Mesendoderm (in vitro differentiated cells): ENCODE results near the gene RHOJ.

ENCODE experiments used
- DNase-seq: peaks from one replicate; pipeline ENCODE4 v3.0.0; 2013
- H2AK5ac ChIP-seq: 2 replicates; pipeline ENCODE4 v1.6.1; 2013; ENCODE audit warnings: low read length, inconsistent platforms
- H2BK120ac ChIP-seq: 2 replicates; pipeline ENCODE4 v1.6.1; 2013; ENCODE audit warnings: low read depth, mild to moderate bottlenecking, low read length, moderate library complexity, mixed read lengths
- H2BK15ac ChIP-seq: replicated peaks from 2 replicates; pipeline ENCODE4 v1.6.1; 2013; ENCODE audit warnings: low read depth, mild to moderate bottlenecking, moderate library complexity
- H2BK5ac ChIP-seq: 2 replicates; pipeline ENCODE4 v1.6.1; 2013; ENCODE audit warnings: low read length, inconsistent platforms
- H3K18ac ChIP-seq: 2 replicates; pipeline ENCODE4 v1.6.1; 2013; ENCODE audit warnings: mild to moderate bottlenecking, low read length, mixed read lengths
- H3K23ac ChIP-seq: one replicate; pipeline ENCODE4 v1.6.1; 2013; ENCODE audit warnings: low read length
- H3K27ac ChIP-seq: 2 replicates; pipeline ENCODE4 v1.5.1; 2013; ENCODE audit warnings: low read depth, mild to moderate bottlenecking, inconsistent platforms, low read length, moderate library complexity
- H3K27me3 ChIP-seq: 2 replicates; pipeline ENCODE4 v1.6.1; 2013; ENCODE audit warnings: low read length, control low read depth, mild to moderate bottlenecking, inconsistent platforms; ENCODE audit not compliant: insufficient read depth, poor library complexity
- H3K36me3 ChIP-seq: 2 replicates; pipeline ENCODE4 v1.6.1; 2013; ENCODE audit warnings: low read length, inconsistent platforms; ENCODE audit not compliant: control insufficient read depth, insufficient read depth
- H3K4ac ChIP-seq: one replicate; pipeline ENCODE4 v1.6.1; 2013; ENCODE audit warnings: low read depth, mild to moderate bottlenecking, low read length, moderate library complexity
- H3K4me1 ChIP-seq: 2 replicates; pipeline ENCODE4 v1.6.1; 2013; ENCODE audit warnings: low read depth, low read length, inconsistent platforms; ENCODE audit not compliant: control insufficient read depth
- H3K4me2 ChIP-seq: 2 replicates; pipeline ENCODE4 v1.6.1; 2013; ENCODE audit warnings: low read length
- H3K4me3 ChIP-seq: 2 replicates; pipeline ENCODE4 v1.5.1; 2013; ENCODE audit warnings: mild to moderate bottlenecking, low read length
- H3K56ac ChIP-seq: one replicate; pipeline ENCODE4 v1.6.1; 2013; ENCODE audit warnings: low read length
- H3K79me1 ChIP-seq: 2 replicates; pipeline ENCODE4 v1.6.1; 2013; ENCODE audit warnings: low read length, inconsistent platforms
- H3K79me2 ChIP-seq: 2 replicates; pipeline ENCODE4 v1.6.1; 2013; ENCODE audit warnings: mild to moderate bottlenecking, low read length; ENCODE audit not compliant: control insufficient read depth, insufficient read depth
- H3K9ac ChIP-seq: 2 replicates; pipeline ENCODE4 v1.6.1; 2013; ENCODE audit warnings: low read length, inconsistent platforms
- H4K5ac ChIP-seq: one replicate; pipeline ENCODE4 v1.6.1; 2013; ENCODE audit warnings: low read length
- H4K8ac ChIP-seq: one replicate; pipeline ENCODE4 v1.6.1; 2013; ENCODE audit warnings: low read depth, mild to moderate bottlenecking, control low read depth, low read length, moderate library complexity
- WGBS: extraction: QIAGEN DNeasy Blood & Tissue Kit; methylation state at CpG from one replicate; pipeline ENCODE4 v1.1.7; 2013; ENCODE audit warnings: low lambda C conversion rate, missing lambda C conversion rate; ENCODE audit not compliant: insufficient coverage; ENCODE audit errors: extremely low coverage; 5-methylcytosine and 5-hydroxymethylcytosine counted together

Gene RHOJ

DNA sequence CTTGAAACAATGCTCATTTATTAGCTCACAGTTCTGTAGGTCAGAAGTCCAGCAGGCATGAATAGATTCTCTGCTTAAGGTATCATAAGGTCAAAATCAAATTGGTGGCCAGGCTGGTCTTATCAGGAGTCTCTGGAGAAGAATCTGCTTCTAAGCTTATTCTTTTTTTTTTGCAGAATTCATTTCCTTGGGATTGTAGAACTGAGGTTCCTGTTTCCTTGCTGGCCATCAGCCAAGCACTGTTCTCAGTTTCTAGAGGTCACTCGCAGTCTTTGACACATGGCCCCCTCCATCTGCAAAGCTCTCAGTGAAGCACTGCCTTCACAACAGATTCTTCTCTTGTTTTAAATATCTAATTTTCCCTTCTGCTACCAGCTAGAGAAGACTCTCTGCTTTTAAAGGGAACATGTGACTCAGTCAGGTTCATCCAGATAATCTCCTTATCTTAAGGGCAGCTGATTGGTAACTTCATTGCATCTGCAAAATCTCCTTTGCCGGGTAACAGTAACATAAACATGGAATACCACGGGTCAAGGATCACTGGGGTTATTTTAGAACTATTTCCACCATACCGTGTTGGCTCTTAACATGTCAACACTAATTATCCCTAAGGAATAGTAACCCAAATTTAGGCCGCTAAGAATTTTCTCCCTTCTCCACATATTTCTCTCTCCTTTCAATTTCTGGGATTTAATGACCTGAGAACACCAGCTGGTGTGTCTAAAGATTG is 25.3 kb downstream of the RHOJ start:
- H3K4me3 ChIP-seq = no peak overlapping the region
- no peak overlapping the region for H2BK120ac ChIP-seq
- no peaks in the 10 kb centered on the region for H3K36me3 ChIP-seq
- no peaks in the 10 kb centered on the region for H3K4me1 ChIP-seq
- H4K8ac ChIP-seq = no peak overlapping the region
- H3K4ac ChIP-seq = no peak overlapping the region
- DNase-seq = no peak
- no peaks in the 10 kb centered on the region for H3K79me1 ChIP-seq
- H2BK15ac ChIP-seq = no peak overlapping the region
- no peak overlapping the region for H3K4me2 ChIP-seq
- H4K5ac ChIP-seq = no peak overlapping the region
- H3K27ac ChIP-seq = no peak overlapping the region
- H3K23ac ChIP-seq = no peak overlapping the region
- no peak overlapping the region for H3K9ac ChIP-seq
- no peak overlapping the region for H2BK5ac ChIP-seq
- no peak overlapping the region for H2AK5ac ChIP-seq
- H3K79me2 ChIP-seq = no peaks in the 10 kb centered on the region
- no peaks in the 10 kb centered on the region for H3K27me3 ChIP-seq
- WGBS = no CpG with 5 or more reads among the region's 5 CpGs
- H3K18ac ChIP-seq = no peak overlapping the region
- H3K56ac ChIP-seq = no peak overlapping the region

GRCh38 chr14:63231766-63232165 is 27.5 kb downstream of the RHOJ start:
- no peak overlapping the region for H3K4me3 ChIP-seq
- WGBS = no CpG with 5 or more reads among the region's 3 CpGs
- H3K18ac ChIP-seq = no peak overlapping the region
- H2BK5ac ChIP-seq = no peak overlapping the region
- no peak for DNase-seq
- no peak overlapping the region for H3K56ac ChIP-seq
- H2BK15ac ChIP-seq = no peak overlapping the region
- H3K4me1 ChIP-seq = no peaks in the 10 kb centered on the region
- no peaks in the 10 kb centered on the region for H3K79me2 ChIP-seq
- H3K27ac ChIP-seq = no peak overlapping the region
- H3K4ac ChIP-seq = no peak overlapping the region
- H4K8ac ChIP-seq = no peak overlapping the region
- no peak overlapping the region for H4K5ac ChIP-seq
- H3K36me3 ChIP-seq = no peaks in the 10 kb centered on the region
- H2AK5ac ChIP-seq = no peak overlapping the region
- H3K27me3 ChIP-seq = no peaks in the 10 kb centered on the region
- no peak overlapping the region for H3K4me2 ChIP-seq
- H3K79me1 ChIP-seq = no peaks in the 10 kb centered on the region
- no peak overlapping the region for H3K23ac ChIP-seq
- H3K9ac ChIP-seq = no peak overlapping the region
- H2BK120ac ChIP-seq = no peak overlapping the region

- no peak overlapping the region for H2BK15ac ChIP-seq
- H4K5ac ChIP-seq = no peak overlapping the region
- no peak overlapping the region for H3K18ac ChIP-seq
- H3K9ac ChIP-seq = no peak overlapping the region
- no peaks in the 10 kb centered on the region for H3K79me2 ChIP-seq
- no CpG with 5 or more reads among the region's 7 CpGs for WGBS
- no peak overlapping the region for H3K23ac ChIP-seq
- H3K4me2 ChIP-seq = no peak overlapping the region
- peak; percentile 70 for DNase-seq
- no peaks in the 10 kb centered on the region for H3K79me1 ChIP-seq
- no peaks in the 10 kb centered on the region for H3K36me3 ChIP-seq
- H2BK5ac ChIP-seq = no peak overlapping the region
- no peak overlapping the region for H2BK120ac ChIP-seq
- no peaks in the 10 kb centered on the region for H3K4me1 ChIP-seq
- no peak overlapping the region for H3K56ac ChIP-seq
- no peak overlapping the region for H3K27ac ChIP-seq
- H2AK5ac ChIP-seq = no peak overlapping the region
- H3K4me3 ChIP-seq = no peak overlapping the region
- H3K4ac ChIP-seq = no peak overlapping the region
- H3K27me3 ChIP-seq = no peaks in the 10 kb centered on the region
- H4K8ac ChIP-seq = no peak overlapping the region
Measured at GRCh38 chr14:63237791-63238190, 33.5 kb downstream of the RHOJ start.

DNA sequence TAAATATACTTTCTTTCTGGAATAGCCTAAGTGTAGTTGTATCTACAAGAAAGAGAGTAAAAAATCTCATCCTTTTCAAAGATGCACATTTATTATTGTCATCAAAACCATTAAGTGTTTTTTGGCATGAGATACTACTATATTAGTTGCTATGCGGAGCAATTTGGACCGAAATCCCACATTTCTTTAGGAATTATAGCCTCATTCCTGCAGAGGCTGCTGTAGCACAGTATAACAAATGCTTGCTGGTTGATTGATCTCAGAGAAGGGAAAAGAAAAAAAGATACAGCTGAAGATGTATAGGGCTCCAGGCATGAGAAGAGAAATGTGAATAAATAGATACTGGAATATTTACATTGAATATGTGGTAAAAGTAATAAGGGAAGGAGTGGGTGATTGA is 36.0 kb downstream of the RHOJ start:
- Histone ChIP-seq H3K27me3 (no peaks in the 10 kb centered on the region), H2BK15ac (no peak overlapping the region), H3K36me3 (no peaks in the 10 kb centered on the region), H3K4me3 (no peak overlapping the region), H4K5ac (no peak overlapping the region), H3K27ac (no peak overlapping the region), H2AK5ac (no peak overlapping the region), H2BK5ac (no peak overlapping the region), H2BK120ac (no peak overlapping the region), H3K9ac (no peak overlapping the region), H3K56ac (no peak overlapping the region), H3K4me1 (no peaks in the 10 kb centered on the region), H3K79me1 (no peaks in the 10 kb centered on the region), H3K4me2 (no peak overlapping the region), H3K23ac (no peak overlapping the region), H3K4ac (no peak overlapping the region), H4K8ac (no peak overlapping the region), H3K79me2 (no peaks in the 10 kb centered on the region), H3K18ac (no peak overlapping the region)
- WGBS = no CpG with 5 or more reads among the region's 2 CpGs
- no peak for DNase-seq

DNA sequence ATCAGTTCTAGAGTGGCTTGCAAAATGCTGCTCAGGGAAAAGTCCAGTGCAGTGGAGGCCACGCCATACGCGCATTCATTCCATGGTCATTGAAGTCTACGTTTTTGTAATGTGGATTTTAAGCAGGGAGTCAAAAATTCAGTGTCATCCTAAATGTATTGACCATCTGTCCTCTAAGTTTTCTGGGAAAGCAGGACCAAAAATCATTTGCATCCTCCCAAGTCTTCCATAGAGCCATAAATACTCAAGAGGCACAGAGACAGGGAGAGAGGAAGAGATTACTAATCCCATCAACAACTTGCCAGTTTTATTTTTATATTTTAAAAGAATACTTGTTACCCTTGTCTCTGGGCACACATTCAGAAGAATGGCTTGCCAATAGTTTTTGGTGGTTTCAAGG is 36.9 kb downstream of the RHOJ start:
- no peak overlapping the region for H3K4me2 ChIP-seq
- H2BK5ac ChIP-seq = no peak overlapping the region
- H3K4ac ChIP-seq = no peak overlapping the region
- no peak for DNase-seq
- H2BK15ac ChIP-seq = no peak overlapping the region
- no peak overlapping the region for H3K9ac ChIP-seq
- H3K4me1 ChIP-seq = no peaks in the 10 kb centered on the region
- H3K36me3 ChIP-seq = no peaks in the 10 kb centered on the region
- H3K27ac ChIP-seq = no peak overlapping the region
- no peak overlapping the region for H3K18ac ChIP-seq
- no peaks in the 10 kb centered on the region for H3K79me2 ChIP-seq
- no peak overlapping the region for H4K8ac ChIP-seq
- no peak overlapping the region for H3K23ac ChIP-seq
- no CpG with 5 or more reads among the region's 4 CpGs for WGBS
- H3K4me3 ChIP-seq = no peak overlapping the region
- H2AK5ac ChIP-seq = no peak overlapping the region
- no peaks in the 10 kb centered on the region for H3K27me3 ChIP-seq
- no peak overlapping the region for H4K5ac ChIP-seq
- no peak overlapping the region for H2BK120ac ChIP-seq
- no peaks in the 10 kb centered on the region for H3K79me1 ChIP-seq
- H3K56ac ChIP-seq = no peak overlapping the region

- no peak overlapping the region for H3K23ac ChIP-seq
- no peak overlapping the region for H3K4ac ChIP-seq
- no peaks in the 10 kb centered on the region for H3K79me2 ChIP-seq
- no peaks in the 10 kb centered on the region for H3K79me1 ChIP-seq
- no peak overlapping the region for H3K4me2 ChIP-seq
- no peak overlapping the region for H3K9ac ChIP-seq
- no peak overlapping the region for H3K56ac ChIP-seq
- no peak overlapping the region for H3K4me3 ChIP-seq
- no peak overlapping the region for H2BK5ac ChIP-seq
- WGBS = no CpG with 5 or more reads among the region's 5 CpGs
- H3K36me3 ChIP-seq = no peaks in the 10 kb centered on the region
- H2BK120ac ChIP-seq = no peak overlapping the region
- H2BK15ac ChIP-seq = no peak overlapping the region
- no peak overlapping the region for H4K8ac ChIP-seq
- H3K27ac ChIP-seq = no peak overlapping the region
- no peak overlapping the region for H2AK5ac ChIP-seq
- H3K18ac ChIP-seq = no peak overlapping the region
- no peaks in the 10 kb centered on the region for H3K27me3 ChIP-seq
- no peaks in the 10 kb centered on the region for H3K4me1 ChIP-seq
- no peak overlapping the region for H4K5ac ChIP-seq
- DNase-seq = no peak
Measured at GRCh38 chr14:63243646-63244045, 39.4 kb downstream of the RHOJ start.
